Measurements from ENCODE around the gene CAPZA2.
"Not testable (repeated sequence)": the region's sequence is repeated elsewhere in the genome, so short reads cannot be mapped to it uniquely, and the experiment has no call there.

DNA sequence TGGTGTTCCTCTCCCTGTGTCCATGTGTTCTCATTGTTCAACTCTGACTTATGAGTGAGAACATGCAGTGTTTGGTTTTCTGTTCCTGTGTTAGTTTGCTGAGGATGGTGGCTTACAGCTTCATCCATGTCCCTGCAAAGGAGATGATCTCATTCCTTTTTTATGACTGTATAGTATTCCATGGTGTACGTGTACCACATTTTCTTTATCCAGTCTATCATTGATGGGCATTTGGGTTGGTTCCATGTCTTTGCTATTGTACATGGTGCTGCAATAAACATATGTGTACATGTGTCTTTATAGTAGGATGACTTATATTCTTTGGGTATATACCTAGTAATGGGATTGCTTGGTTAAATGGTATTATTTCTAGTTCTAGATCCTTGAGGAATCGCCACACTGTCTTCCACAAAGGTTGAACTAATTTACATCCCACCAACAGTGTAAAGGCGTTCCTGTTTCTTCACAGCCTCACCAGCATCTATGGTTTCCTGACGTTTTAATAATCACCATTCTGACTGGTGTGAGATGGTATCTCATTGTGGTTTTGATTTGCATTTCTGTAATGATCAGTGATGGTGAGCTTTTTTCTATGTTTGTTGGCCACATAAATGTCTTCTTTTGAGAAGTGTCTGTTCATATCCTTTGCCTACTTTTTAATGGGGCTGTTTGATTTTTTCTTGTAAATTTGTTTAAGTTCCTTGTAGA, 99.7 kb downstream of the CAPZA2 start:
- TF ChIP-seq, protein P1, sequence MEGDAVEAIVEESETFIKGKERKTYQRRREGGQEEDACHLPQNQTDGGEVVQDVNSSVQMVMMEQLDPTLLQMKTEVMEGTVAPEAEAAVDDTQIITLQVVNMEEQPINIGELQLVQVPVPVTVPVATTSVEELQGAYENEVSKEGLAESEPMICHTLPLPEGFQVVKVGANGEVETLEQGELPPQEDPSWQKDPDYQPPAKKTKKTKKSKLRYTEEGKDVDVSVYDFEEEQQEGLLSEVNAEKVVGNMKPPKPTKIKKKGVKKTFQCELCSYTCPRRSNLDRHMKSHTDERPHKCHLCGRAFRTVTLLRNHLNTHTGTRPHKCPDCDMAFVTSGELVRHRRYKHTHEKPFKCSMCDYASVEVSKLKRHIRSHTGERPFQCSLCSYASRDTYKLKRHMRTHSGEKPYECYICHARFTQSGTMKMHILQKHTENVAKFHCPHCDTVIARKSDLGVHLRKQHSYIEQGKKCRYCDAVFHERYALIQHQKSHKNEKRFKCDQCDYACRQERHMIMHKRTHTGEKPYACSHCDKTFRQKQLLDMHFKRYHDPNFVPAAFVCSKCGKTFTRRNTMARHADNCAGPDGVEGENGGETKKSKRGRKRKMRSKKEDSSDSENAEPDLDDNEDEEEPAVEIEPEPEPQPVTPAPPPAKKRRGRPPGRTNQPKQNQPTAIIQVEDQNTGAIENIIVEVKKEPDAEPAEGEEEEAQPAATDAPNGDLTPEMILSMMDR (conservative IDR thresholded peaks at IDR 0.05; ENCODE audit: low read depth, low read length): not testable (repeated sequence)
- TF ChIP-seq EZH2 (IDR thresholded peaks at IDR 0.05; ENCODE audit: low read length, unreplicated experiment); EZH2phosphoT487 (IDR thresholded peaks at IDR 0.05; ENCODE audit: borderline replicate concordance, low read length): not testable (repeated sequence)
